Liver (tissue), 9 donors: ENCODE data around the gene NOTO. TPM values are rescaled to one million over a fixed set of nuclear protein-coding genes. Genes with fewer than 3 reads are reported as not detected.

Experiments
- DNase-seq: peaks from one replicate; pipeline ENCODE4 v3.0.0-alpha.2; 2017; ENCODE audit warnings: low spot score
- H3K27ac ChIP-seq, 2 donors: one replicate each; pipeline ENCODE4 v1.7.0; 2013; ENCODE audit warnings: inconsistent platforms in 2 of 2, low read length in 2 of 2, control low read depth in 1 of 2, low read depth in 1 of 2, mild to moderate bottlenecking in 1 of 2
- H3K27me3 ChIP-seq, 4 donors: one replicate each; pipeline versions ENCODE4 v1.6.1 to v1.7.0; 2013; ENCODE audit warnings: low read length in 3 of 4, inconsistent platforms in 1 of 4, mild to moderate bottlenecking in 1 of 4, moderate library complexity in 1 of 4; ENCODE audit not compliant: control insufficient read depth in 4 of 4, insufficient read depth in 4 of 4
- H3K36me3 ChIP-seq, 4 donors: one replicate each; pipeline versions ENCODE4 v1.6.1 to v1.7.0; 2013; ENCODE audit warnings: low read length in 3 of 4, mild to moderate bottlenecking in 3 of 4, low read depth in 1 of 4, moderate library complexity in 1 of 4; ENCODE audit not compliant: control insufficient read depth in 4 of 4, insufficient read depth in 3 of 4
- H3K4me1 ChIP-seq, 4 donors: one replicate each; pipeline versions ENCODE4 v1.6.1 to v1.7.0; 2013; ENCODE audit warnings: low read length in 3 of 4, mild to moderate bottlenecking in 3 of 4, moderate library complexity in 1 of 4; ENCODE audit not compliant: control insufficient read depth in 4 of 4, insufficient read depth in 4 of 4
- H3K4me3 ChIP-seq, 3 donors: one replicate each; pipeline versions ENCODE4 v1.6.1 to v1.7.0; 2013; ENCODE audit warnings: low read length in 3 of 3, control low read depth in 1 of 3, low read depth in 1 of 3, mild to moderate bottlenecking in 1 of 3
- H3K9ac ChIP-seq, 2 donors: one replicate each; pipeline ENCODE4 v1.7.0; 2013; ENCODE audit warnings: low read length in 2 of 2, mild to moderate bottlenecking in 2 of 2, moderate library complexity in 2 of 2, control low read depth in 1 of 2, low read depth in 1 of 2
- H3K9me3 ChIP-seq, 4 donors: one replicate each; pipeline versions ENCODE4 v1.6.1 to v1.7.0; 2013; ENCODE audit warnings: low read length in 3 of 4; ENCODE audit not compliant: control insufficient read depth in 4 of 4
- CTCF ChIP-seq: fragments of 150-350 bp; IDR thresholded peaks from 2 replicates; pipeline ENCODE4 v1.5.1; 2017; ENCODE audit warnings: improper control_type of control experiment, low read depth, low read length; ENCODE audit not compliant: missing input control
- FOXA2 ChIP-seq: IDR thresholded peaks from 2 replicates; pipeline ENCODE4 v1.6.1; 2016; ENCODE audit warnings: antibody characterized with exemption
- GABPA ChIP-seq, 2 donors: IDR thresholded peaks in 1 of 2; conservative IDR thresholded peaks in 1 of 2; 2 replicates each; pipeline ENCODE4 v1.6.1; 2016; ENCODE audit warnings: antibody characterized with exemption in 2 of 2, mild to moderate bottlenecking in 1 of 2, moderate library complexity in 1 of 2
- HNF4G ChIP-seq: IDR thresholded peaks from 2 replicates; pipeline ENCODE4 v1.6.1; 2016; ENCODE audit warnings: antibody characterized with exemption
- JUND ChIP-seq, 2 donors: IDR thresholded peaks; 2 replicates each; pipeline ENCODE4 v1.6.1; 2016; ENCODE audit warnings: antibody characterized with exemption in 2 of 2
- NR2F2 ChIP-seq: IDR thresholded peaks from 2 replicates; pipeline ENCODE4 v1.6.1; 2016; ENCODE audit warnings: antibody characterized with exemption
- SP1 ChIP-seq: IDR thresholded peaks from 2 replicates; pipeline ENCODE4 v1.6.1; 2018; ENCODE audit warnings: antibody characterized with exemption, mild to moderate bottlenecking
- WGBS: extraction: QIAGEN DNeasy Blood & Tissue Kit; methylation state at CpG from one replicate; pipeline ENCODE4 v1.1.7; 2013; 5-methylcytosine and 5-hydroxymethylcytosine counted together
- polyA plus RNA-seq, 2 donors: library from polyadenylated mRNA; stranded (reverse) in 1 of 2; unstranded in 1 of 2; fragments of 200-250 nt in 1 of 2; fragments of >200 nt in 1 of 2; fragmentation: Nextera tagmentation in 1 of 2; extraction: Ambion mirVana in 1 of 2; gene quantifications; one replicate each; pipeline versions ENCODE4 v1.2.1 to v1.2.3, GENCODE V29; 2013 to 2015
- total RNA-seq, 2 donors: library from RNA; depleted of rRNA; stranded (reverse); fragments of >200 nt; gene quantifications; one replicate each; pipeline ENCODE4 v1.2.3, GENCODE V29; 2014
- TF ChIP-seq, protein P1 (sequence below): IDR thresholded peaks from 2 replicates; pipeline ENCODE4 v1.6.1; 2016; ENCODE audit warnings: antibody characterized with exemption
- TF ChIP-seq, protein P2 (sequence below): IDR thresholded peaks from 2 replicates; pipeline ENCODE4 v1.6.1; 2016; ENCODE audit warnings: antibody characterized with exemption, mild to moderate bottlenecking
- donor health status: healthy.
- donor health status: healthy.
- donor health status: healthy.
- donor health status: healthy.
- donor health status: healthy.

The NOTO gene
- total and polyA plus RNA-seq, 4 donors, result not detected

- TF ChIP-seq, protein P1, sequence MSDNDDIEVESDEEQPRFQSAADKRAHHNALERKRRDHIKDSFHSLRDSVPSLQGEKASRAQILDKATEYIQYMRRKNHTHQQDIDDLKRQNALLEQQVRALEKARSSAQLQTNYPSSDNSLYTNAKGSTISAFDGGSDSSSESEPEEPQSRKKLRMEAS, result no peak
- TF ChIP-seq, protein P2, sequence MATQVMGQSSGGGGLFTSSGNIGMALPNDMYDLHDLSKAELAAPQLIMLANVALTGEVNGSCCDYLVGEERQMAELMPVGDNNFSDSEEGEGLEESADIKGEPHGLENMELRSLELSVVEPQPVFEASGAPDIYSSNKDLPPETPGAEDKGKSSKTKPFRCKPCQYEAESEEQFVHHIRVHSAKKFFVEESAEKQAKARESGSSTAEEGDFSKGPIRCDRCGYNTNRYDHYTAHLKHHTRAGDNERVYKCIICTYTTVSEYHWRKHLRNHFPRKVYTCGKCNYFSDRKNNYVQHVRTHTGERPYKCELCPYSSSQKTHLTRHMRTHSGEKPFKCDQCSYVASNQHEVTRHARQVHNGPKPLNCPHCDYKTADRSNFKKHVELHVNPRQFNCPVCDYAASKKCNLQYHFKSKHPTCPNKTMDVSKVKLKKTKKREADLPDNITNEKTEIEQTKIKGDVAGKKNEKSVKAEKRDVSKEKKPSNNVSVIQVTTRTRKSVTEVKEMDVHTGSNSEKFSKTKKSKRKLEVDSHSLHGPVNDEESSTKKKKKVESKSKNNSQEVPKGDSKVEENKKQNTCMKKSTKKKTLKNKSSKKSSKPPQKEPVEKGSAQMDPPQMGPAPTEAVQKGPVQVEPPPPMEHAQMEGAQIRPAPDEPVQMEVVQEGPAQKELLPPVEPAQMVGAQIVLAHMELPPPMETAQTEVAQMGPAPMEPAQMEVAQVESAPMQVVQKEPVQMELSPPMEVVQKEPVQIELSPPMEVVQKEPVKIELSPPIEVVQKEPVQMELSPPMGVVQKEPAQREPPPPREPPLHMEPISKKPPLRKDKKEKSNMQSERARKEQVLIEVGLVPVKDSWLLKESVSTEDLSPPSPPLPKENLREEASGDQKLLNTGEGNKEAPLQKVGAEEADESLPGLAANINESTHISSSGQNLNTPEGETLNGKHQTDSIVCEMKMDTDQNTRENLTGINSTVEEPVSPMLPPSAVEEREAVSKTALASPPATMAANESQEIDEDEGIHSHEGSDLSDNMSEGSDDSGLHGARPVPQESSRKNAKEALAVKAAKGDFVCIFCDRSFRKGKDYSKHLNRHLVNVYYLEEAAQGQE, result no peak
- no peak for TF ChIP-seq FOXA2
- no peak for TF ChIP-seq CTCF
- no peak for TF ChIP-seq JUND (IDR thresholded peaks at IDR 0.05)
- TF ChIP-seq HNF4G, result no peak
- no peak for TF ChIP-seq NR2F2
- no peak for TF ChIP-seq GABPA (IDR thresholded peaks at IDR 0.05 in 1 of 2, conservative IDR thresholded peaks at IDR 0.05 in 1 of 2)
- H3K9me3 ChIP-seq, result no peaks in the 10 kb centered on the region
- no peaks in the 10 kb centered on the region for H3K4me1 ChIP-seq
- 83% methylated on average over 3 of the region's 3 CpGs for WGBS
- H3K9ac ChIP-seq, result no peak overlapping the region
- DNase-seq, result no peak
- H3K27me3 ChIP-seq, result no peaks in the 10 kb centered on the region
- no peak overlapping the region for H3K4me3 ChIP-seq
- no peak overlapping the region for H3K27ac ChIP-seq
- peaks cover 20 to 95% (median 78%) of the 10 kb centered on the region in 4 donors for H3K36me3 ChIP-seq
These were observed 44.5 kb downstream of the NOTO start for GRCh38 chr2:73246850-73247249.

GRCh38 chr2:73249636-73250035, 47.3 kb downstream of the NOTO start:
- TF ChIP-seq NR2F2 (no peak), SP1 (no peak), FOXA2 (no peak), CTCF (no peak)
- DNase-seq, result no peak
- Histone ChIP-seq H3K9me3 (no peaks in the 10 kb centered on the region), H3K27ac (no peak overlapping the region), H3K4me3 (no peak overlapping the region), H3K4me1 (no peaks in the 10 kb centered on the region), H3K9ac (no peak overlapping the region), H3K36me3 (peaks cover 19 to 93% (median 75%) of the 10 kb centered on the region in 4 donors), H3K27me3 (no peaks in the 10 kb centered on the region)
- WGBS, result 86% methylated on average over 9 of the region's 9 CpGs
